NCI-H510A treated with DMSO at 0.1 percent for 48 hours (cell line): ENCODE results near the gene CRYZL1.

Experiments
- DNase-seq: peaks from one replicate; lab custom pipeline; 2025; lab: John Stamatoyannopoulos, UW

Gene CRYZL1

DNA sequence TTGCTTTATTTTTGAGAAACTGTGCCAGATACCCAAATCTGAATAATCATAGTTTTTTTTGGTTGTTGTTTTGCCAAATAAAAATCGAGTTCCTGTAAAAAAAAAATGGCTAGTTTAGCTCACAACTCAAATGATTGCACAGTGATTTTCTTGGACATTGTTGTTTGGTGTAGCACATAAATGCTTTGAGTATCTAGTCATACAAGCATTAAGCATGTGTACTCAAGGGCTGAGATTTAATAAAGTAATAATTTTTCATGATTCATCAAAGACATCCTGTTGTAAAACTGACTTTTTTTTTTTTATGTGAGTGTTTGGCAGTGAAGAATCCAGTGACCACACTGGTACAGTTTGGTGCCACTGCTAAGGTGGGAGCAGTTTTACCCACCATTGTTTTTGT, 19.6 kb upstream of the CRYZL1 start:
- no peak for DNase-seq

DNA sequence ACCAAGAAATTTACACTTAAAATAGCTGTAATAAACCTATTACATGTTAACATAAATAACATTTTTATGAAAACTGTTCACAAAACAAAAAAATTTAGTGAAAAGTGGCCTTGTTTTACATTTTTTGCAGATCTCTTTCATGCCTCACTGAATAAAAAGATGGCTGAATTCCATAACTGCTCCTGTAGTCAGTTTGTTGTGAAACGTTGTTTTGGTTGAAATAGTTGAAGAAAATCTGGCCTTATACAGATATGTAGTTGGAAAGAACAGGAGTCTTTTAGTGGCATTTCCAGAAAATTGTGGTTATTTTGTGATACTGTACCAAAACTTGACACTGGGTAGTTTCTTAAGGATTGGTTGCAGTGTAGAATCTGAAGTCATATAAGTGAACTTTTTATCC, 18.9 kb upstream of the CRYZL1 start:
- no peak for DNase-seq

DNA sequence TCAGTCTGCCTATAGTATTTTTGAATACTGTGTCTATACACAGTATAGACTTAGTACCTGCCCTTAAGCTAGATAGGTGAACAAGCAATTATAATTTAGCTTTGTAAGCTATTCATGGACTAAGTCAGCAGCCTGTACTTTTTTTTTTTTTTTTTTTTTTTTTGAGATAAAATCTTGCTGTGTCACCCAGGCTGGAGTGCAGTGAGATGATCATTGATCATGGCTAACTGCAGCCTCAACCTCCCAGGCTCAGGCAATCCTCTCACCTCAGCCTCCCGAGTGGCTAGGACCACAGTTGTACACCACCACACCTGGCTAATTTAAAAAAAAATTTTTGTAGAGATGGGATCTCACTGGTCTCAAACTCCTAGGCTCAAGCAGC, 18.0 kb upstream of the CRYZL1 start:
- DNase-seq, result no peak

DNA sequence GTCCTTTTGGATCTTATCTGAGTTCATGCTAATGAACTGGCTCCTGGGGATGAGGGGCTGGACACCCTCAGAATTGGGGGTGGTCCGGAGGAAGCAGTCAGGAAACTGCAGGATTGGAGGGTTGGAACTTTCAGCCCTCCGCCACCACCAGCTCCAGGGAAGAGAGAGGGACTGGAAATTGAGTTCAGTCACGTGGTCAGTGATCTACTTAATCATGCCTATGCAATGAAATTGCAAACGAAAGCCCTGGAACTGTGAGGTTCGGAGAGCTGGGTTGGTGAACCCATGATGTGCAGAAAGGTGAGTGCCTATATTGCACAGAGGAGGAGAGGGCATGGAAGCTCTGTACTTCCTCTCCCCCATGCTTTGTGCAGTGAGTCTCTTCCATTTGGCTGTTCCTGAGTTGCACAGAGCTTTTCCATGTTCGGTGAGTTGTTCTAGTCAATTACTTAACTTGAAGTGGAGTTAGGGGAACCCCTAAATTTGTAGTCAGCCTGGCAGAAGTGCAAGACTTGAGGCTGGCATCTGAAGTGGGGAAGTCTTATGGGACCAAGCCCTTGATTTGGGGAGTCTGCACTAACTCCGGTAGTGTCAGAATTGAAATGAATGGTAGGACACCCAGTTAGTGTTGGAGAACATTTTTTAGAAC, 17.5 kb upstream of the CRYZL1 start:
- DNase-seq, result no peak

DNA sequence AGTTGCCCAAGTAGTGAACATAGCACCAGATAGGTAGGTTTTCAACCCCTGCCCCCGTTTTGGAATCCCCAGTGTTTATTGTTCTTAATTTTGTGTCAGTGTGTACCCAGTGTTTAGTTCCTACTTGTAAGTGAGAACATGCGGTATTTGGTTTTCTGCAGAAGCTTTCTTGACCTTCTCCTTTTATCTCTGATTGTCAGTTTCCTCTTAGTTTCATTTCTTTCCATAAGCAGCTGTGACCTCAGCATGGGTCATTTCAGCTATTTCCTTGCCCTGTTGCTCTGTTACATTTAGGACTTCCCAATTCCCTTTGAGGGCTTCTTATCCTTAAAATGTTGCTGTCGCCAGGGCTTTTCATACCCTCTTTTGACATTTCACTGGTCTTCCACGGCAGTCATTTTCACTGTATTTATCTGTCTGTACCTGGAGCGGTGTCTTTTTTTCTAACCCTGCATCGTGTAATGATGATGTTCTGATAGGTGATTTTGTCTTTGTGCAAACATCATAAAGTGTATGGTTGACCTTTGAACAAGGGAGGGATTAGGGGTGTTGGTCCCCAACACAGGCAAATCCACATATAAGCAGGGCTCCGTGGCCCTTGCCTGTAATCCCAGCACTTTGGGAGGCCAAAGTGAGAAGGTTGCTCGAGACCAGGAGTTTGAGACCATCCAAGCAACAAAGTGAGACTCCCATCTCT, 15.7 kb upstream of the CRYZL1 start:
- DNase-seq, result no peak

DNA sequence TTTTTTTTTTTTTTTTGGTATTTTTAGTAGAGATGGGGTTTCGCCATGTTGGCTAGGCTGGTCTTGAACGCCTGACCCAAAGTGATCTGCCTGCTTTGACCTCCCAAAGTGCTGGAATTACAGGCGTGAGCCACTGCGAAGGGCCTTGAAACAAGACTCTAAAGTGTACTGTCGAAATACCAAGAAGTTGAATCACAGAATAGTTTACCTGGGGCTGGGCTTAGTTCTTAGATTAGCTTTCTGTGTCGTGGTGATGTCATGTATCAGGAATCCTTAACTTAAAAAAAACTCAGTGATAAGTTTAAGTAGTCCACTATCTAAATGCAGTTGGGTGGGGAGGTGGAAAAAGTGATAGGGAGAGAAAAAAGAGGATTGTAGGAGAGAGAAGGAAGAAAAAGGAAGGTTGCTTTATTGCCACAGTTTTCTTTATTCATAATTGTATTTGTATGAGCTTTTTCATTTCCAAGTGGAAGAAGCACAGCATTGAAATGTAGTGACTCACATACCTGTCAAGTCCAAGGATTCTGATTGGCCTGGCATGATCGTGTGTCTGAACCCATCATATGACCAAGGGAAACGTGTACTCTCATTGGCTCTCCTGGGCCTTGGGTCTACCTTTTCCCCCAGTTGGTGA, 14.2 kb upstream of the CRYZL1 start:
- DNase-seq, result no peak

DNA sequence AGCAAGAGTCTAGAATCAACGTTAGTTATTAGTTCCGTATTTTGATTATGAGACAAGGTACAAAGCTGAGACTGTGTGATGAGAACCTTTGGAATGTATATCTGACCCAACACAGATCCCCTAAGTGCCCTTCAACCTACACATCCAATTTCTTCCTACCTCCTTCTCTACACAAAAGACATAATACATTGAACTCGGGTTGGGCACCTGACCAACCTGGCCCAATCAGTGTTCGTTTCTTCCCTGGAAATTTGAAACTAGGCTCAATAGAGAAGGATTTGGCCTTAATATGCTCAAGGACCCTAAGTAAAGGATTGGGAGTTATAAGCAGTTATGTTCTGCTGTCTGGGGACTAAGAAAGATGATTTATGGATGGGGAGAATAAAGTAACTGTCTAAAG, 12.9 kb upstream of the CRYZL1 start:
- no peak for DNase-seq

DNA sequence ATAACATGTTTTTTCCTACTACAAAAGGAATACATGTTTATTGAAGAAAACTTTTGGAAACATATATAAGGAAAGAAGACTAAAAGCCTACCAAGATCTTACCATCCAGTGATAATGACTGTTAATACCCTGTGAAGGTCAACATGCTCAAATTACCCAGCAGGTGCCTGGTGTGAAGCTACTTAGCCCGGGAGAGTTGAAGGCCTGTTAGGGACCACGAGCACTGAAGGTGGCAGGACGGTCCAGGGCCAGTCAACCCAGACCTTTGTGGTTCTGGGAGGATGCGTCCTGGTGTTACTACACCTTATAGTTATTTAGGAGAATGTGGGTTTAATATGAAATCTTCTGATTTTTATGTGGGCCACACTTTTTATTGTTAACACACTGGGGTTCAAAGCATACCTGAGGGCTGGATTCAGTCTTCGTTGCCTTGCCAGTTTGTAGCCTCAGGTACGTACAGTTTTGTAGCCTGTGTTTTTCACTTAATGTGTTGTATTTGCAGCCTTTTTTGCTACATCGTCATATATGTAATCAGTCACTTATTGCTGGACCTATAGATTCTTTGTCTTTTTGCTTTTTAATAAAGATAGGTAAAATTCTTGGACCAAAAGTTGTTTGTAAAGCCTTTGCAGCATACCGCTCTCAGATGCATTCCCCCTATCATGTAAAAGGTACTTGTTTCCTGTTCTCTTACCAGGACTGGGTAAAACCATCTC, 10.6 kb upstream of the CRYZL1 start:
- DNase-seq, result peak; percentile 29

DNA sequence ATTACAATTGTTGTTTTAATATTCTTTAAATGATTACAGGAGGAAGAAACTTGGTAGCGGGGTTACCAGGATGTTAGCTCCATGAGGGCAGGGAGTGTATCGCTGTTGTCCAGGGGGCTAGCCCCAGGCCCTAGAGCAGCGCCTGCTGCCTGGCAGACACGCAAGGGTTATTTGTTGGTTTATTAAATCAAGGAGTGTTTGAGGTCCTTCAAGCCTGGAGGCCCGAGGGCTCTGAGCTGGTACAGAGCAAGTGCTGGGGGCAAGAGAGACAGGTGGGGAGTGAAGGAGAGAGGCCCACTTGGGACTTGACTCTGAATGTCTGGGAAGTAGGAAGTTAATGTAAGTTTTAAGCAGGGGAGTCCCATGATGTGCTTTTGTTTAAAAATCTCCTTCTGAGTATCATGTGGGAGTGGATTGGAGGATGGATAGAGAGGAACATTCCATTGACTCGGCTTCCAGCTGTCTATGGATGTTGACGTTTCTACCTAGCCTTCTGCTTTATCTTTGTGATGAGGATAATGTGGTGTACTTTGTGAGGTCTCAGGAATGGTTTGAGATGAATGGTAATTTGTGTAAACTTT, 9.5 kb upstream of the CRYZL1 start:
- no peak for DNase-seq

DNA sequence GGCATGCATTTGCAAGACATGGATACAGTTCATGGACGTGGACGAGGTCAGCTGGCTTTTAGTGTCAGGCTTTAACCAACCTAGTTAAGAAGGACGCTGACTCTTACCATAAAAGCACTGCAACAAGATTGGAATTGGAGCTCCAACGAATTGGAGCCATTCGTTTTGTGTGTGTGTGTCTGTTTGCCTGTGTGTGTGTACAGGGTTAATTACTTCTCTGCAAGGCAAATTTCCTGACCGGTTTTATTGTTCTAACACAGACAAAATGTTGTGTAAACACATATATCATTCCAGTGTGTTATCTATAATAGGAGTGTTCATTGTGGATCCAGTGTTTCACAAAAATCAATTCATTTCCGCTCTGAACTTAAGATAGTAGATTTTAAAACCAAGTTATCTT, 8.7 kb upstream of the CRYZL1 start:
- no peak for DNase-seq

DNA sequence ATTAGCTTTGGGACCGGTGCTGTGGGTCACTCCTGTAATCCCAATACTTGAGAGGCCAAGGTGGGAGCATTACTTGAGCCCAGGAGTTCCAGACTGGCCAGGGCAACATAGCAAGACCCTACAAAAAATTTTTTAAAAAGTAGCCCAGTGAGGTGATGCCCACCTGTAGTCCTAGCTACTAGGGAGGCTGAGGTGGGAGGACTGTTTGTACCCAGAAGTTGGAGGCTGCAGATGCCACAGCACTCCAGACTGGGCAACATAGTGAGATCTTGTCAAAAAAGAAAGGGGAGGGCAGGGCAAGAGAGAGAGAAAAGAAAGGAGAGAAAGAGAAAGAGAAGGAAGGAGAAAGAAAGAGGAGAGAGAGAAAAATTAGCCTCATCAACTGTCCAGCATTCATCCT, 7.0 kb upstream of the CRYZL1 start:
- DNase-seq, result no peak

DNA sequence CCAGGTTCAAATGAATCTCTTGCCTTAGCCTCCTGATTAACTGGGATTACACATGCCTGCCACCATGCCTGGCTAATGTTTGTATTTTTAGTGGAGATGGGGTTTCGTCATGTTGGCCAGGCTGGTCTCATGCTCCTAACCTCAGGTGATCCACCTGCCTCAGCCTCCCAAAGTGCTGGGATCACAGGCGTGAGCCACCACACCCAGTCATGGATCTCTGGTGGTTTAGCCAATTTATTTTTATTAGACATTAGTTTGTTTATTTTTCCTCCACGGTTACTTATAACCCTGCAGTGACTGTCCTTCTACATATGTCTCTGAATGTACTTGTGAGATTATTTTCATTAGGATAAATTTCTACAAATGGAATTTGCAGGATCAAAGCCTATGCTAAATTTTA, 6.0 kb upstream of the CRYZL1 start:
- DNase-seq, result no peak

DNA sequence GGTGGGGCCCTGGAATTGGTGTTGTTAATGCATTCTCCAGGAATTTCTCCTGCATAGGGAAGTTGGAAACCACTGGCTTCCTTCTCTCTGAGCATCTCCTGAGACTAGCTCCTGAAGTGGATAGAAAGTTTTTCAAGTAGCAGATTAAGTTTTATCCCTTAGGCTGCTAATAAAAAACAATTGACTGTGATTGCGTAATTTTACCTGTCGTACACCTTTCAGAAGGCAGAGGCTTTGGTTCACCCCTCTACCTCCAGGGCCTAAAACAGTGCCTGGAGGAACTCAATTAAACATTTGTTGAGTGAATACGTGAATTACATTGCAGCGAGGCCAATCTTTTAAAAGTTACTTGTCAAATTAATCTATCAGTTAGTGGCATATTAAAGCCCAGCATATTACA, 4.2 kb upstream of the CRYZL1 start:
- DNase-seq, result no peak

DNA sequence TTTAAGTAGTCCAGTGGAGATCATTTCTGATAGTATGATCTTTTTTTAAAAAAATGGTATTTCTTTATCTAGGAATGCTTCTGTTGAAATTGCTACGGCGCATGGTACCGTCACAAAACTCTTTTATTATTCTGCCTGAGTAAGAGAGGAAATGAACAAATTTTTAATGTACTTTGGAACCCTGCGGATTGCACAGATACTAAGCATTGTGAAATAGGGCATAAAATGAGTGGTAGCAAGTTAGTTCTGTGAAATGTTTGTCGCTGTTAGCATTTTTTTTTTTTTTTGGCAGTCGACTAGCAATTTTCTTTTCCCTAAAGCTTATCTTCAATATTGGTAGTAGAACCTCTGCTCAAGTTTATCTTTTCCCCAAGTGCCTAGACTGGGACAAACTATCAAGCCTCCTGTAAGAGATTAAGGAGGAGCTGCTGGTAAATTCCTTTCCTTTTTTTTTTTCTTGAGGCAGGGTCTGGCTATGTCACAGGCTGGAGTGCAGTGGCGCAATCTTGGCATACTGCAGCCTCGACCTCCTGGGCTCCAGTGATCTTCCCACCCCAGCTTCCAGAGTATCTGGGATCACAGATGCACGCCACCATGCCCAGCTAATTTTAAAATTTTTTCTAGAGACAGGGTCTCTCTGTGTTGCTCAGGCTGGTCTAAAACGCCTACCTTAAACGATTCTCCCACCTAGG, 3.0 kb upstream of the CRYZL1 start:
- no peak for DNase-seq

DNA sequence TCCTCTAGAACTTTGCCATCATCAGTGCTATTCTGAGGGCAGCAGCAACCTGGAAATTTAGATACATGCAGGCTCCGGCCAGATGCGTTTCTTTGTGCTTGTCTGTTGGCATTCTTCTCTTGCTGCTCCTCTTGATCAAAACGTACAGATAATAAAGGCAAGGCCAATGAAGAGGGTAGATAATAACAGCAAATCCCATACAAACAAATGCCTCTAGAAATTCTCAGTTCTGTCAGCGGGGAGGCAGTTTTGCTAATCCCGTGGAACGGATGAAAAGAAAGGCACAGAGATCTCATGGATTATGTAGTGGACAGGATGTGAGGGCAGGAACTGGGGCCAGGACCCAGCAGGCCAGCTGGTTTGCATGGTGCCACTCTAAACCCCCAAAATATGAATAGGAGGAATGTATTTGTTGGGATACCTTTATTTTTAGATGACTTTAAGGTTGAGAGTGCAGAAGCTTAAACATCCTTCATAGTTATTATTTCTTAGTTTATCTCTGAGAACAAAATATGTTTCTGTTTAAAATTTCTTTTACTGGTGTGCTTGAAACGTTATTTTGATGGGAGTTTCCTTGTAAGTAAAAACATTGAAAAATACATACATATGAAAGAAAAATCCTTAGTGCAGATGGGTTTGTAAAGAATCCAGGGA, 2.2 kb upstream of the CRYZL1 start:
- DNase-seq, result peak; percentile 14

DNA sequence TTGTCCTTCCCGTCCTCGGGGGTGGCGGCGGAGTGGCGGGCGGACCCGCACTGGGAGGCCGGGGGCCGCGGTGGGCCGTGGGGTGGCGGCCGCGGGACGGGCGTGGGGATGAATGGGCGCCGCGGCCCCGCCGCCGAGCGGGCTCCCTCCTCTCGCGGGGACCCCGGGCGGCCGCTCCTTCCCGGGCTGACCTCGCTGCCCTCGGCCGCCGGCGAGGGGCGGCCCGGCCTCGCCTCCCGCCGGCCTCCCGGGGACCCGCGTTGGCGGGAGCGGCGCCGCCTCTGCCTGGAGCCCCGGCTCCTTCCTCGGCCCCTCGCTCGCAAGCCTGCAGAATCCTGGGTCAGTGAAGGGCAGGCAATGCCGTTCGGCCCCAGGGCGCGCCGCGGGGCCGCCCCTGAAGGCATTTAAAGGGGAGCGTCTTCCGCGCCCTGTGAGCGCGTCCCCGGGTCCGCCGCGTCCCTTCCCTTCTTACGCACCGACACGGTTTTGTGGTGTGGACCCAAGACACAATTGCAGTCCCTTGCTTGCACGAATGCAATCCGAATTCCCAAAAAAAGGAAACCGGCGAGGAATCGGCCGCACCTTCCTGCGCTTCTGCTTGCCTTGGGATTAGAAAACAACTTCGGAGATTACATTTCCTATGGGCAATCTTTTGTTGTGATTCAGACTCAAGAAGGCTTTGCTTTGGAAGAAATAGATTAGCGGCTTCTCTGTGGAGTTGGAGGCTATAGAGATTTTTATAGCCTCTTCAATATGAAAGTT, 1.5 kb upstream of the CRYZL1 start:
- DNase-seq, result no peak

DNA sequence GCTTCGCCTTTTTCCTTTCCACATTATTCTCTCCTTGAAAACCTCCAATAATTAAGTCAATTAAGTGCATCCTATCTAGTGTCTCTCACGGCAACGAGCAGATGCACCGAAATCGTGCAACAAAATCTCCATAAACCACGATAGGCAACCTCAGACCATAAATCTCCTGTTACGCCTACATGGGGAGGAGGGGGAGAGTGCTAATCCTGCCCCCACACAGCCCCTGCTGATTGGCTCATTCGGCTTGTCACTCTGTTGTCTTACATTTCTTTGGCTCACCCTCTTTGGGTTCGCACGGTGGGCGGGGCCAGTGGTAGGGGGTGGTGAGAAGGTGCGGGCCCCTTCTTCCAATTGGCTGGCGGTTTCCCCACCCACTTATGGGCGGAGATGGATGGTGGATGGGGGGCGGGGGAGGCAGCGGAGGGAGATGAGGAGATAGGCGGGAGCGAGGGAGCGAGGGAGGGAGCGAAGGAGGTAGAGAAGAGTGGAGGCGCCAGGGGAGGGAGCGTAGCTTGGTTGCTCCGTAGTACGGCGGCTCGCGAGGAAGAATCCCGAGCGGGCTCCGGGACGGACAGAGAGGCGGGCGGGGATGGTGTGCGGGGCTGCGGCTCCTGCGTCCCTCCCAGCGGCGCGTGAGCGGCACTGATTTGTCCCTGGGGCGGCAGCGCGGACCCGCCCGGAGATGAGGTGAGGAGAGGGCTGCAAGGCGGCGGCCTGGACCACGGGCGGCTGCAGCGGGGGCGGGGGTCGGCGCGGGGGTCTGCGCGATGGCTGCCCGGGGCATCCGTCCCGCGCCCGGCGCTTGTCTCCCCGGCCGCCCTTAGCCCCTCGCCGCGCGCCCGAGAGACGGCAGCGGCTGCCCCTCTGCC, 720 bp upstream of the CRYZL1 start, which contains the start of gene ITSN1:
Gene ITSN1, plus strand, starts transcription at position 475 of the 869 bp plus-strand sequence. CDS start 76,328 bp downstream, outside the sequence.
- DNase-seq, result peak; percentile 98

DNA sequence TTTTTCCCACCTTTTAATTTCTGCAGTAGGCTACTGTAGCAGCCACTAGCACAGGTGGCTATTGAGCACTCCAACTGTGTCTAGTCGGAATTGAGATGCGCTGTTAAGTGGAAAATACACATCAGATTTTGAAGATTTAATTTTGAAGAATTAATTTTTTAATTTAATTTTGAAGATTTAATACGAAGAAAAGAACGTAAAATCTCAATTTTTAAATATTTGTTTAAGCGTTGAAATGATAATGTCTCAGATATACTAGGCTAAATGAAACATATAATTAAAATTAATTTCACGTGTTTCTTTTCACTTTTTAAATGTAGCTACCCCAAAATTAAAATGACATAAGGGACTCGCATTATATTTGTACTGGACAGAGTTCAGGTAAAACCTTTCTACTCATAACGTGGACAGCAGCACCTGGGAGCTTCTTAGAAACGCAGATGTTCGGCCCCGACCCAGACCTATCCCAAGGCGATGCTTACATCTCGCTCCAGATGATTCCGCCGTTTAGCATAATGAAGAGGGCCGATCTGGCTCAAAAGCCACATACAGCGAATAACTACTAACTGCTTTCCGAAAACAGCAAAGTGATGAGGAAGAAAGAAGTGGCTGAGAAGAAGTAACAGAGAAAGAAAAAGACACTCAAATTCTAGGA, 717 bp downstream of the CRYZL1 start:
- DNase-seq, result peak; percentile 86

DNA sequence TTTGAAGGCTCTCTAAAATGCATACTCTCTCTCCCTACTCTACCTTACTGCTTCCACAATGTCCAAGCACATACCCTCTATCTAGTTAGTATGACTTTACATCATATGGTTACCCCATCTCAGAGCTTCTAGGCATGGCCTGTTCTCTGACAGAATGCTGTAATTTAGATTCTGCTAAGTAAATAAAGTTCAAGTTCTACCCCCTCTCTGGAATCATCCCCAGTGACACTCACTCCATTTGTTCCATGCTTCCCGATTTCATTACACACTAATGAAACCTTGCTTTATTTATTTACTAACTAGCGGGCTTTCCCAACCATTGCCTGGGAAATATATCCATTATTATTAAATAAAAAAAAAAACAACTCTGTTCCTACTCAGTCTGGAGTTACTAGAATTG, 7.3 kb downstream of the CRYZL1 start:
- DNase-seq, result no peak
